Naive thymus-derived CD4-positive, alpha-beta T cell (primary cell): ENCODE measurements around the gene RPS21. TPM values are rescaled to one million over a fixed set of nuclear protein-coding genes. Genes with fewer than 3 reads are reported as not detected.
A peak's percentile ranks its signal among the peaks of the same experiment; 100 is the strongest.

ENCODE experiments used
- ATAC-seq: fragments of 150-1000 bp; cut with Tn5 transposase; 2 replicates; pipeline ENCODE4 v1.10.0; 2021; ENCODE audit warnings: mild to moderate bottlenecking, moderate library complexity
- CTCF ChIA-PET: fragments of 350-600 bp; sonication (Branson Sonifier 250); formaldehyde crosslinking; loops from one replicate; lab custom pipeline; 2021; ENCODE audit warnings: antibody characterized with exemption; lab: Charles Lee
- POLR2A ChIA-PET: fragments of 350-600 bp; sonication (Branson Sonifier 250); formaldehyde crosslinking; loops from one replicate; lab custom pipeline; 2021; ENCODE audit warnings: antibody characterized with exemption, inconsistent platforms; lab: Charles Lee
- DNase-seq, 9 donors: peaks; one replicate each; pipeline versions ENCODE4 v3.0.0 to v3.0.0-alpha.2; 2020 to 2022; ENCODE audit warnings: mixed read lengths in 1 of 9
- H3K27ac ChIP-seq: one replicate; pipeline ENCODE4 v1.7.0; 2013; ENCODE audit warnings: mild to moderate bottlenecking, low read depth, low read length, moderate library complexity
- H3K27me3 ChIP-seq, 2 donors: one replicate each; pipeline ENCODE4 v1.7.0; 2013; ENCODE audit warnings: low read length in 2 of 2, mild to moderate bottlenecking in 2 of 2, moderate library complexity in 2 of 2; ENCODE audit not compliant: control insufficient read depth in 2 of 2, insufficient read depth in 2 of 2
- H3K36me3 ChIP-seq, 3 experiments: 1 replicate in 2 of 3; 2 replicates in 1 of 3; pipeline ENCODE4 v1.7.0; 2013; ENCODE audit warnings: low read length in 3 of 3, mild to moderate bottlenecking in 3 of 3, moderate library complexity in 1 of 3; ENCODE audit not compliant: insufficient read depth in 3 of 3, control insufficient read depth in 2 of 3
- H3K4me1 ChIP-seq, 2 donors: one replicate each; pipeline ENCODE4 v1.7.0; 2013; ENCODE audit warnings: low read length in 2 of 2, mild to moderate bottlenecking in 2 of 2, moderate library complexity in 1 of 2; ENCODE audit not compliant: control insufficient read depth in 2 of 2, insufficient read depth in 2 of 2
- H3K4me3 ChIP-seq: 2 replicates; pipeline ENCODE4 v1.7.0; 2013; ENCODE audit warnings: mild to moderate bottlenecking, low read length
- H3K9me3 ChIP-seq, 3 experiments: 1 replicate in 2 of 3; 2 replicates in 1 of 3; pipeline ENCODE4 v1.7.0; 2013; ENCODE audit warnings: low read length in 3 of 3; ENCODE audit not compliant: control insufficient read depth in 2 of 3
- H3K27ac Mint-ChIP-seq, 9 donors: one replicate each; pipeline ENCODE4 v1.8.0; 2020 to 2022; ENCODE audit warnings: mixed read lengths in 9 of 9, mild to moderate bottlenecking in 8 of 9, moderate library complexity in 5 of 9, inconsistent platforms in 2 of 9
- H3K27me3 Mint-ChIP-seq, 5 donors: one replicate each; pipeline ENCODE4 v1.8.0; 2021 to 2022; ENCODE audit warnings: mixed read lengths in 5 of 5, mild to moderate bottlenecking in 1 of 5
- H3K36me3 Mint-ChIP-seq, 5 donors: one replicate each; pipeline ENCODE4 v1.8.0; 2020 to 2022; ENCODE audit warnings: mixed read lengths in 5 of 5, mild to moderate bottlenecking in 3 of 5, inconsistent platforms in 1 of 5
- H3K4me1 Mint-ChIP-seq, 7 donors: one replicate each; pipeline ENCODE4 v1.8.0; 2020 to 2022; ENCODE audit warnings: mixed read lengths in 7 of 7, mild to moderate bottlenecking in 3 of 7, inconsistent platforms in 1 of 7
- H3K4me3 Mint-ChIP-seq, 10 donors: one replicate each; pipeline ENCODE4 v1.8.0; 2020 to 2022; ENCODE audit warnings: mild to moderate bottlenecking in 10 of 10, mixed read lengths in 10 of 10, moderate library complexity in 6 of 10, inconsistent platforms in 2 of 10
- H3K9me3 Mint-ChIP-seq, 11 donors: one replicate each; pipeline ENCODE4 v1.8.0; 2020 to 2022; ENCODE audit warnings: mixed read lengths in 11 of 11, mild to moderate bottlenecking in 4 of 11, inconsistent platforms in 1 of 11, moderate library complexity in 1 of 11
- intact Hi-C, 2 donors: fragments of 100-400 bp; cut with micrococcal nuclease; formaldehyde crosslinking; loops; one replicate each; pipeline ENCODE4 v1.15.1; 2023
- polyA plus RNA-seq, 2 donors: library from polyadenylated mRNA; unstranded; fragments of 300-500 nt; fragmentation: Illumina TruSeq; gene quantifications; one replicate each; pipeline ENCODE4 v1.2.3, GENCODE V29; 2021
- total RNA-seq, 6 experiments: library from RNA in 5 of 6; stranded (reverse) in 5 of 6; gene quantifications; 1 replicate in 5 of 6; 2 replicates in 1 of 6; pipeline ENCODE4 v1.2.3 and lab custom pipeline; 2021 to 2026

The RPS21 gene
- total and polyA plus RNA-seq, 7 experiments from 2014 or later, result 2,026 to 3,458 (median 3,308) TPM

DNA sequence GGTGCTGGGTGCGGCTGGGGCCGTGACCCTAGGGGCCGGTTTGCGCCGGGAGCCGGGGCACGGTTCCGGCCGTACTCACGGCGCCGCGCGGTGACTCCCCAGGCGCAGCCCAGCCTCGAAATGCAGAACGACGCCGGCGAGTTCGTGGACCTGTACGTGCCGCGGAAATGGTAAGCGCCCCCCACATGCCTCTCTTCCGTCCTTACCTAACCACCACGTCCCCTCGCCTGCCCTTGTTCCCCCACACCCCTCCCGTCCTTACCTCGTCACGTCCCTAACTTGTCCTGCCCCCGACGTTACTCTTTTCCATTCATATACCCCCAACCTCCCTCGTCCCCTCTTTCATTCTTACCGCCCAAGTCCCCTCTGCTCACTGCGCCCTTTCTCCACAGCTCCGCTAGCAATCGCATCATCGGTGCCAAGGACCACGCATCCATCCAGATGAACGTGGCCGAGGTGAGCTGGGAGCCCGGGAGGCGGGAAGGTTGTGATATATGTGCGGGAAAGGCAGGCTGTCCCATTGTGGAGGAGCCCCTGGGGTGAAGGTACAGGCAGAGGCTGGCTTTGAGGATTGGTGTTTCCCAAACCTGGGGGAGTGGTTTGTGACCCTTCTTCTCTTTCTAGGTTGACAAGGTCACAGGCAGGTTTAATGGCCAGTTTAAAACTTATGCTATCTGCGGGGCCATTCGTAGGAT lies 463 bp downstream of the RPS21 start:
- H3K27me3 Mint-ChIP-seq, result no peaks in the 10 kb centered on the region
- ChIA-PET CTCF (interaction anchor here (0.7 kb wide), 1 partner anchor 366 kb away, joined by 4 read pairs; no protein-coding TSS in a partner anchor), POLR2A (interaction anchor here (0.6 to 2.4 kb wide), 7 partner anchors 12 to 591 kb away, joined by 3 to 9 read pairs (median 3); partner anchors contain the start of genes ADRM1 and MRGBP)
- Histone ChIP-seq H3K27me3 (no peaks in the 10 kb centered on the region), H3K27ac (peak overlapping the region; percentile 98), H3K36me3 (peaks cover 0 to 47% (median 6%) of the 10 kb centered on the region in 3 experiments), H3K4me1 (peaks cover 24 to 28% of the 10 kb centered on the region in 2 donors), H3K4me3 (peak overlapping the region; percentile 94), H3K9me3 (no peaks in the 10 kb centered on the region)
- DNase-seq, result peak in 1 of 9 donors; percentile 50
- H3K27ac Mint-ChIP-seq, result peak overlapping the region; percentile 89 to 96 (median 92)
- peaks cover 0 to 26% (median 8%) of the 10 kb centered on the region in 5 donors for H3K36me3 Mint-ChIP-seq
- intact Hi-C loops, result loop anchor here (1.0 to 10.0 kb wide), 11 partner anchors 20 to 1267 kb away; partner anchors contain the start of genes CABLES2 (in 2 of the 2), LSM14B (in 2 of the 2), ADRM1 (in 1 of the 2) and MTG2 (in 1 of the 2)
- peak; percentile 33 for ATAC-seq
- peaks cover 36 to 52% (median 43%) of the 10 kb centered on the region in 7 donors for H3K4me1 Mint-ChIP-seq
- peaks cover 0 to 3% (median 0%) of the 10 kb centered on the region in 11 donors for H3K9me3 Mint-ChIP-seq
- peak overlapping the region; percentile 90 to 96 (median 92) for H3K4me3 Mint-ChIP-seq

DNA sequence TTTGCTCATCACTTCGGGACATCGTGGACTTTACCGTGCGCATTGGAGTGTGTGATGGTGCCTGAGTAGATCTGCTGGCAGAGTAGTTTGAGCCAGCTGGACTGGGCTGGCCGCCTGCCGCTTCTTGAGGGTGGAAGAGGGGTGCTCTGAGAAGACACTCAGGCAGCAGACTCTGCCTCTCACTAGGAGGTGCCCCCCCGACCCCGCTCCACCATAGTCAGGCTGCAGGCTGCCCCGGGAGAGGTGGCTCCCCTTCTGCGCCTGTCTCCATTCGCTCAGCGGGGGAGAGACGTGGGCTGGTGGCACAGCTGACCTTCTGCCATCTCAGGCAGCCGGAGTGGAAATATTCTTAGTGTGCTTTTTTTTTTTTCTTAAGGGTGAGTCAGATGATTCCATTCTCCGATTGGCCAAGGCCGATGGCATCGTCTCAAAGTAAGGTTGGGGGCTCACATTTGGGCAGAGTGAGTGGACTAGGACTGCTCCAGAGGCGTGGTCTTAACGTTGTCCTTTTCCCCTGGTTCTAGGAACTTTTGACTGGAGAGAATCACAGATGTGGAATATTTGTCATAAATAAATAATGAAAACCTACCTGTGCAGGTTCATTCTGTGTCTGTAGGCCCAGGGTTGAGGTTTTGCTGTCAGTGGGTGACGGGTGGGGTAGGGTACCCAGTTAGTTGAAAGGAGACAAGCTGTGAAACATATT lies 1.2 kb downstream of the RPS21 start:
- Histone ChIP-seq H3K9me3 (no peaks in the 10 kb centered on the region), H3K4me1 (peaks cover 24 to 25% of the 10 kb centered on the region in 2 donors), H3K4me3 (peak overlapping the region; percentile 94), H3K27ac (peak overlapping the region; percentile 98), H3K36me3 (peaks cover 0 to 54% (median 6%) of the 10 kb centered on the region in 3 experiments), H3K27me3 (no peaks in the 10 kb centered on the region)
- Mint-ChIP-seq H3K4me1 (peaks cover 29 to 47% (median 38%) of the 10 kb centered on the region in 7 donors), H3K27me3 (no peaks in the 10 kb centered on the region), H3K36me3 (peaks cover 0 to 23% (median 8%) of the 10 kb centered on the region in 5 donors), H3K9me3 (peaks cover 0 to 3% (median 0%) of the 10 kb centered on the region in 11 donors), H3K27ac (peak overlapping the region; percentile 89 to 96 (median 91)), H3K4me3 (peak overlapping the region; percentile 90 to 96 (median 92))
- ATAC-seq (no peak), DNase-seq (no peak)
- intact Hi-C loops, result loop anchor here (1.0 to 10.0 kb wide), 11 partner anchors 19 to 1267 kb away; partner anchors contain the start of genes CABLES2 (in 2 of the 2), LSM14B (in 2 of the 2), ADRM1 (in 1 of the 2) and MTG2 (in 1 of the 2)
- CTCF ChIA-PET, result interaction anchor here (0.7 kb wide), 1 partner anchor 366 kb away, joined by 4 read pairs; no protein-coding TSS in a partner anchor
- POLR2A ChIA-PET, result interaction anchor here (0.6 to 1.2 kb wide), 5 partner anchors 12 to 590 kb away, joined by 3 to 4 read pairs (median 3); partner anchors contain the start of gene MRGBP

DNA sequence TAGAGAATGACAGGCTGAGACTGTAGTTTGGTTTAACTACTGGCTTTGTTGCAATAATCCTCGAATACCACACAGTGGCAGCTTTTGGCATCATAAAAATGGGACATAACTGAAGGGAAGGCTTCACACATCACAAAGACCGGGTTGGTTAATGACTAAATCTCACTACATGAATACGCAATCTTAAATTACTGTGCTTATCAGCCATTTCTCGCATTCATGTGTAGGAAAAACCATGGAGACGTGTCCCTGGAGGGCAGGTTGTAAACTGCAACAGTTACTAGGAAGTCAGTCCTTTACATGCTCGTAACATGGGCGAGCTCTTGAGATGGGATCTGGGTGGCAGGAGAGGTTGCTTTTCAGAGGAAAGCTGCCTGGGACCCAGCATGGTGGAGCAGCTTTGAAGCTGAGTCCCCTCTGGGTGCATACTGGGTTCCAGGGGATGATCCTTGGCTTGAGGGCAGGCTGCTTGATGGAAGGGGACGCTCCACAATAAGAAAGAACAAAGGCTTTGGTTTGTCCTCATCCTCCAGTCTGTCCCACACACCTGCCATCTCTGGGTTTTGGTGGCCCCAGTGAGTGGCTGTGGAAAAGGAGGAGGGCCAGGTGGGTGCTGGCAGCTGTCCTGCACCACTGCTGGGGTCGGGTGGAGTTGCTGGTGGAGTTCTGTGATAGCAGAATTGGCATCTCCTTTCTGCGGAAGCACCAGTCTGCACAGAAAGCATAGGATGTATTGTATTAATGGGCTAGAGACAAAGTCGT lies 2.1 kb downstream of the RPS21 start:
- Histone ChIP-seq H3K4me3 (no peak overlapping the region), H3K4me1 (peaks cover 24 to 25% of the 10 kb centered on the region in 2 donors), H3K27ac (peak overlapping the region; percentile 31), H3K9me3 (no peaks in the 10 kb centered on the region), H3K36me3 (peaks cover 0 to 64% (median 6%) of the 10 kb centered on the region in 3 experiments), H3K27me3 (no peaks in the 10 kb centered on the region)
- no peaks in the 10 kb centered on the region for H3K27me3 Mint-ChIP-seq
- peak overlapping the region; percentile 90 to 96 (median 92) for H3K4me3 Mint-ChIP-seq
- H3K4me1 Mint-ChIP-seq, result peaks cover 29 to 42% (median 33%) of the 10 kb centered on the region in 7 donors
- peak overlapping the region in 8 of 9 donors; percentile 15 to 96 (median 90) for H3K27ac Mint-ChIP-seq
- ATAC-seq (no peak), DNase-seq (no peak)
- ChIA-PET POLR2A (interaction anchor here (0.5 kb wide), 1 partner anchor 1650 kb away, joined by 3 read pairs; no protein-coding TSS in a partner anchor), CTCF (no interaction called here)
- H3K36me3 Mint-ChIP-seq, result peaks cover 0 to 23% (median 8%) of the 10 kb centered on the region in 5 donors
- peaks cover 0 to 3% (median 0%) of the 10 kb centered on the region in 11 donors for H3K9me3 Mint-ChIP-seq
- intact Hi-C loops, result loop anchor here (5.0 to 10.0 kb wide), 6 partner anchors 247 to 1266 kb away; partner anchors contain the start of genes LSM14B (in 2 of the 2), PSMA7 (in 1 of the 2), RTEL1 (in 1 of the 2) and SS18L1 (in 1 of the 2)

DNA sequence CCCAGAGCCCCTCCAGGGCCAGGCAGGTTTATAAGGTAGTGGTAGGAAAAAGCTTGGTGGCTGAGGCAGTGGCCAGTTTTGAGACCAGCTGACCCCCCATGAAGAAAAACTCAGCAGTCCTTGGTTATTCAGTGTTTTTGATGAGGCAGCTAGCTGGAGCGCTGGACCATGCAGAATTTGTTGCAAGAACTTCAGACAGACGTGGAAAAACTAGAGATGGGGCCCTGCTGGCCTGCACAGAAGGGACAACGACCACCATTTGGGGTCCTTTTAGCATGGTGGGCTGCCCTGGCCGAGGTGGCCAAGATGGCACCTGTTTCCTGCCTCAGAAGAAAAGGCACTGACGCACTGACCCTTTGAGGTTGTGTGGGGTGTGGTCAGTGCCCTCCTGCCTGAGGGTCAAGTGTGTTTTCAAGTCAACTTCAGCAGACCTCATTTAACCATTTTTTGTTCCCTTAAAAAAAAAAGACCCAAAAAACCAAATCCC lies 2.7 kb downstream of the RPS21 start:
- POLR2A ChIA-PET, result no interaction called here
- peaks cover 0 to 23% (median 10%) of the 10 kb centered on the region in 5 donors for H3K36me3 Mint-ChIP-seq
- Histone ChIP-seq H3K4me3 (no peak overlapping the region), H3K36me3 (peaks cover 0 to 70% (median 6%) of the 10 kb centered on the region in 3 experiments), H3K27ac (no peak overlapping the region), H3K27me3 (no peaks in the 10 kb centered on the region), H3K4me1 (peaks cover 24 to 25% of the 10 kb centered on the region in 2 donors), H3K9me3 (no peaks in the 10 kb centered on the region)
- H3K4me3 Mint-ChIP-seq, result peak overlapping the region in 2 of 10 donors; percentile 13 to 92
- H3K27ac Mint-ChIP-seq, result peak overlapping the region in 1 of 9 donors; percentile 15
- intact Hi-C loops, result loop anchor here (5.0 to 10.0 kb wide), 6 partner anchors 247 to 1265 kb away; partner anchors contain the start of genes LSM14B (in 2 of the 2), PSMA7 (in 1 of the 2), RTEL1 (in 1 of the 2) and SS18L1 (in 1 of the 2)
- peaks cover 0 to 3% (median 0%) of the 10 kb centered on the region in 11 donors for H3K9me3 Mint-ChIP-seq
- peaks cover 29 to 39% (median 33%) of the 10 kb centered on the region in 7 donors for H3K4me1 Mint-ChIP-seq
- no peak for DNase-seq
- CTCF ChIA-PET, result no interaction called here
- no peak for ATAC-seq
- no peaks in the 10 kb centered on the region for H3K27me3 Mint-ChIP-seq

DNA sequence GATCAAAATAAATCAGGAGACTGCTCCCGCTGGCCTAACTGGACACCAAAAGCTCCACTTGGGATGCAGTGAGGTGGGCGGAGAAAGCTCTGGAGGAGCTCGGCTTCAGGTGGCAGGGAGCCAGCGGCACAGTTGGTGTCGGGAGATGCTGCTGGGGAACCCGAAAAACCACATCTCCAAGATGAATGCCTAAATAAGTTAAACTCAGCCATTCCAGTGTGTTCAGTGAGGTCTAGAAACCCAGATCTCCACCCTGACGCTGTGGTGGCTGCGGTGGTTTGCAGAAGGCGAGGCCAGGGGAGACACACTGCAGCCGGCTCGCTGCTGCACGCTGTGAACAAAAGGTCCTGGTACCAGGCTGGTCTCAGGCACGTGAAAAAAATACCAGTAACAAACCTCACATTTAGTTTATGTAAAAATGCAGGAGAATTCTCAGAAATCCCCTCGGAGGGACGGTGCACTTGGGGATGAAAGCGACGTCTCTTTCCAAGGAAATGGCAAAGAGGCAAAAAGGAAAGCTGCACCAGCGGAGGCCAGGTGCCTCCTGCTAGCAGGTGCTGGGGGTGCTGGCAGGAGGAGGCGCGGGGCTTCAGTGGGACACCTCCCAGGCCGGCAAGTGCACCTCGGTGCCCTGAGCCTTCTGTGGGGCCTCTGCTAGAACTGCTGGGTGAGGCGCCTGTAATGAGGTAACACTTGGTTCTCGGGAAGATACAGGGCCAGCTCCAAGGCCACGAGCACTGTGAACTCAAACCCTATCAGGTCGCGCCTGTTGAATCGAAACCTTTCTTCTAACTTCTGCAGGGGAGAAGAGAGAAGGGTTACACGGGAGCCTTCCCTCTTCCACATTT lies 3.6 kb downstream of the RPS21 start:
- H3K4me3 ChIP-seq, result no peak overlapping the region
- intact Hi-C loops, result no loop called here
- POLR2A ChIA-PET, result no interaction called here
- Mint-ChIP-seq H3K9me3 (no peaks in the 10 kb centered on the region), H3K36me3 (peaks cover 0 to 22% (median 11%) of the 10 kb centered on the region in 5 donors), H3K27ac (peak overlapping the region in 2 of 9 donors; percentile 73 to 79), H3K4me1 (peaks cover 23 to 32% (median 26%) of the 10 kb centered on the region in 7 donors), H3K27me3 (no peaks in the 10 kb centered on the region), H3K4me3 (no peak overlapping the region)
- DNase-seq (no peak), ATAC-seq (no peak)
- peaks cover 0 to 74% (median 6%) of the 10 kb centered on the region in 3 experiments for H3K36me3 ChIP-seq
- CTCF ChIA-PET, result no interaction called here
- no peaks in the 10 kb centered on the region for H3K9me3 ChIP-seq
- no peaks in the 10 kb centered on the region for H3K27me3 ChIP-seq
- H3K27ac ChIP-seq, result no peak overlapping the region
- peaks cover 19 to 21% of the 10 kb centered on the region in 2 donors for H3K4me1 ChIP-seq
